Transverse colon (tissue), 4 donors: ENCODE results near the gene MPL. TPM values are rescaled to one million over a fixed set of nuclear protein-coding genes. Genes with fewer than 3 reads are reported as not detected.

ENCODE experiments used
- DNase-seq: peaks from one replicate; pipeline ENCODE4 v3.0.0-alpha.2; 2019
- H3K27ac ChIP-seq, 4 donors: fragments of 200-600 bp; sonication (generic); 2 replicates each; pipeline ENCODE4 v1.5.1; 2016 to 2018; ENCODE audit warnings: inconsistent platforms in 4 of 4
- H3K27me3 ChIP-seq: fragments of 200-600 bp; sonication (generic); 2 replicates; pipeline ENCODE4 v1.5.1; 2017; ENCODE audit warnings: inconsistent platforms
- H3K36me3 ChIP-seq, 4 donors: fragments of 200-600 bp; sonication (generic); 2 replicates each; pipeline ENCODE4 v1.5.1; 2017 to 2019; ENCODE audit warnings: inconsistent platforms in 4 of 4
- H3K4me1 ChIP-seq, 4 donors: fragments of 200-600 bp; sonication (generic); 2 replicates each; pipeline ENCODE4 v1.5.1; 2017 to 2020; ENCODE audit warnings: inconsistent platforms in 4 of 4
- H3K4me3 ChIP-seq, 4 donors: fragments of 200-600 bp; sonication (generic); 1 replicate in 1 of 4; 2 replicates in 3 of 4; pipeline versions ENCODE4 v1.5.1 to v1.6.1; 2017 to 2019; ENCODE audit warnings: inconsistent platforms in 4 of 4
- H3K9me3 ChIP-seq, 2 donors: fragments of 200-600 bp; sonication (generic); 2 replicates each; pipeline ENCODE4 v1.5.1; 2017 to 2019; ENCODE audit warnings: inconsistent platforms in 2 of 2
- CTCF ChIP-seq, 5 experiments: fragments of 200-600 bp in 3 of 5; fragments of 450-650 bp in 2 of 5; sonication (generic) in 3 of 5; IDR thresholded peaks; 1 replicate in 2 of 5; 2 replicates in 3 of 5; pipeline ENCODE4 v1.5.1; 2016 to 2017; ENCODE audit warnings: antibody characterized with exemption in 5 of 5, inconsistent platforms in 3 of 5, mild to moderate bottlenecking in 2 of 5, moderate library complexity in 1 of 5
- EP300 ChIP-seq: sonication (generic); formaldehyde crosslinking; IDR thresholded peaks from one replicate; pipeline ENCODE4 v1.6.1; 2017; ENCODE audit warnings: antibody characterized with exemption, low read depth
- POLR2A ChIP-seq: fragments of 450-650 bp; IDR thresholded peaks from one replicate; pipeline ENCODE4 v1.6.1; 2016; ENCODE audit warnings: antibody characterized with exemption, mild to moderate bottlenecking, moderate library complexity
- POLR2AphosphoS5 ChIP-seq, 3 donors: sonication (generic); formaldehyde crosslinking; IDR thresholded peaks; one replicate each; pipeline ENCODE4 v1.6.1; 2016; ENCODE audit warnings: antibody characterized with exemption in 3 of 3
- WGBS, 2 donors: methylation state at CpG; one replicate each; pipeline ENCODE4 v1.1.5; 2018; ENCODE audit warnings: low coverage in 1 of 2; 5-methylcytosine and 5-hydroxymethylcytosine counted together
- in situ Hi-C, 4 donors: fragments of 200-750 bp; cut with MboI; loops; one replicate each; pipeline versions ENCODE4 v1.15.0 to v1.15.1; 2017; ENCODE audit warnings: low sequenced_read_pairs in 3 of 4, low pct_ligation_motif_present in 1 of 4, low pct_unique_long_range_greater_than_20kb in 1 of 4
- intact Hi-C: fragments of 100-400 bp; cut with DNase I; formaldehyde crosslinking; loops from one replicate; pipeline ENCODE4 v1.15.1; 2023; ENCODE audit warnings: low total_unique reads
- total RNA-seq, 4 donors: library from RNA; depleted of rRNA; stranded (reverse); fragments of >200 nt; gene quantifications; one replicate each; pipeline ENCODE4 v1.1.0, GENCODE V29; 2016

The MPL gene
- total RNA-seq, 4 donors from 2014 or later, result 0.32 TPM; not detected in 3

DNA sequence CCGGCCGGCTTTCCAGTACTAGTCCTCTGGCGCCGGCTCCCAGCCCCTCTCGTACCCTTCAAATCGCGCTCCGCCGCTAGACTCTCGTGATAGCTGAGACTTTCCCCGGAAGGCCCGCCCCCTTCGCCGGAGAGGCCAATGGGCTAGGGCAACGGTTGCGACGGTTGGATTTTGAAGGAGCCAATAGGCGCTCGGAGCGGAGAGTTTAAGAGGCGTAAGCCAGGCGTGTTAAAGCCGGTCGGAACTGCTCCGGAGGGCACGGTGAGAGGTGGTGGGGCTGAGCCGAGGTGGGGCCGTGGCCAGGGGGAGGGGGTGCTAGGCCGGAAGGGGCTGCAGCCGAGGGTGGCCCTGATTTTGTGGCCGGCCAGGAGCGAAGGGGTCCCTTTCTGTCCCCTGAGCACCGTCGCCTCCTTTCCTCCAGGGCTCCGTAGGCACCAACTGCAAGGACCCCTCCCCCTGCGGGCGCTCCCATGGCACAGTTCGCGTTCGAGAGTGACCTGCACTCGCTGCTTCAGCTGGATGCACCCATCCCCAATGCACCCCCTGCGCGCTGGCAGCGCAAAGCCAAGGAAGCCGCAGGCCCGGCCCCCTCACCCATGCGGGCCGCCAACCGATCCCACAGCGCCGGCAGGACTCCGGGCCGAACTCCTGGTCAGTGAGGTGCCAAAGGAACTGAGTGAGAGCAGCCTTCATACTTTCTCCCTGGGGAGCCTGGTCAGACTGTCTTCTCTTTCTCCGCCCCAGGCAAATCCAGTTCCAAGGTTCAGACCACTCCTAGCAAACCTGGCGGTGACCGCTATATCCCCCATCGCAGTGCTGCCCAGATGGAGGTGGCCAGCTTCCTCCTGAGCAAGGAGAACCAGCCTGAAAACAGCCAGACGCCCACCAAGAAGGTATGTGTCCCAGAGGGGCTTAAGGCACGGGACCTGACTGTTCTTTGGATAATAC, 21.4 kb downstream of the MPL start, which contains the start of gene CDC20:
CDC20 (plus strand) TSS at position 236 of the 948 bp plus-strand sequence; CDS start at position 471, 235 bp downstream.
- H3K4me1 ChIP-seq, result peaks cover 4 to 34% (median 21%) of the 10 kb centered on the region in 4 donors
- TF ChIP-seq EP300 (no peak), POLR2AphosphoS5 (IDR thresholded peaks at IDR 0.05) (peak in 1 of 3 donors; percentile 44)
- peak within 1 kb of the TSS; percentile 23 to 63 (median 51) for H3K4me3 ChIP-seq
- H3K27ac ChIP-seq, result peak within 1 kb of the TSS; percentile 90 to 97 (median 92)
- intact Hi-C loops (no loop called here), in situ Hi-C loops (no loop called here)
- peaks cover 0 to 8% (median 3%) of the 10 kb centered on the region in 4 donors for H3K36me3 ChIP-seq
- peak; percentile 100 for DNase-seq
- H3K9me3 ChIP-seq, result no peaks in the 10 kb centered on the region
- 2% methylated on average over 55 of the region's 59 CpGs; no CpG with 5 or more reads in 1 of the 2 donors for WGBS, 2 donors
- no peaks in the 10 kb centered on the region for H3K27me3 ChIP-seq

GRCh38 chr1:43359696-43360095, 22.1 kb downstream of the MPL start:
- H3K27ac ChIP-seq, result peak overlapping the region in 3 of 4 donors; percentile 90 to 97 (median 93)
- in situ Hi-C loops (no loop called here), intact Hi-C loops (no loop called here)
- no peaks in the 10 kb centered on the region for H3K9me3 ChIP-seq
- TF ChIP-seq CTCF (IDR thresholded peaks at IDR 0.05), result no peak
- TF ChIP-seq POLR2AphosphoS5 (IDR thresholded peaks at IDR 0.05), result no peak
- no peak for TF ChIP-seq EP300
- no peak for TF ChIP-seq POLR2A
- 41 to 60% methylated on average over 2 to 11 of the region's 11 CpGs for WGBS, 2 donors
- H3K36me3 ChIP-seq, result peaks cover 0 to 12% (median 5%) of the 10 kb centered on the region in 4 donors
- no peak for DNase-seq
- no peaks in the 10 kb centered on the region for H3K27me3 ChIP-seq
- peaks cover 4 to 34% (median 21%) of the 10 kb centered on the region in 4 donors for H3K4me1 ChIP-seq
- H3K4me3 ChIP-seq, result peak overlapping the region in 2 of 4 donors; percentile 44 to 63

GRCh38 chr1:43360616-43361015, 23.0 kb downstream of the MPL start:
- intact Hi-C loops (no loop called here), in situ Hi-C loops (no loop called here)
- Histone ChIP-seq H3K4me1 (peaks cover 4 to 43% (median 25%) of the 10 kb centered on the region in 4 donors), H3K27ac (no peak overlapping the region), H3K9me3 (no peaks in the 10 kb centered on the region), H3K4me3 (no peak overlapping the region), H3K36me3 (peaks cover 0 to 14% (median 6%) of the 10 kb centered on the region in 4 donors), H3K27me3 (no peaks in the 10 kb centered on the region)
- TF ChIP-seq POLR2A, result no peak
- TF ChIP-seq POLR2AphosphoS5 (IDR thresholded peaks at IDR 0.05), result no peak
- no peak for TF ChIP-seq CTCF (IDR thresholded peaks at IDR 0.05)
- no peak for TF ChIP-seq EP300
- DNase-seq, result no peak
- WGBS, 2 donors, result 60 to 63% methylated on average over 1 to 4 of the region's 4 CpGs

DNA sequence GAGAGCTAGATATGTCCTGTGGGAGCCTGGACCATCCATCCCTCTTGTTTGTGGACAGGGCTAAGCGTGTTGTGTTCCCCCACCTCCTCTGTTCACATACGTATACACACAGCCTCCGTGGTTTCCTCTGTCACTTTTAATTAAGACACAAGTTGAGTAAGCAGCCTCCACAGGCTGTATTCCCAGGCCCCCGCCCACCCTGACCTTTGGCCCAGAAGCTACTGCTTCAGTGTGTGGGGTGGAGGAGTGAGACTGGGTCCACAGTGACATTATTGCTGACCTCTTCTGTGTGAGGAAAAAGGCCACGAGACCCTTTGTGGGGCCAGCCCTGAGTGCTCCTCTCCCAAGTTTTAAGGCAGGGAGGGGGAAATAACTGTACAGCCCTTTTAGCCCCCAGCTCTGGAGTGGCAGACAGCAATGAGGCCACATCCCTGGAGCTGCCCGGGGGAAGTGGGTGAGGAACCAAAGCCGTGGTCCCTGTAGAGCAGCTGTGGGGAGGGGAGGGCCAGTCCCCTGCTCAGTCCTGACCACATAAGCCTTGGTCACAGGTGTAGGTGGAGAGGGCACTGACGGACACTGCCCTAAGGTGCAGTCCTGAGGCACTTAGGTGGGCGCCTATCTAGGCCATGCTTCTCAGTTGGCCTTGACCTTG, 25.8 kb downstream of the MPL start:
- 61 to 64% methylated on average over 4 to 9 of the region's 9 CpGs for WGBS, 2 donors
- Histone ChIP-seq H3K27ac (peak overlapping the region in 3 of 4 donors; percentile 5 to 19 (median 18)), H3K27me3 (no peaks in the 10 kb centered on the region), H3K4me3 (no peak overlapping the region), H3K9me3 (no peaks in the 10 kb centered on the region), H3K4me1 (peaks cover 9 to 50% (median 34%) of the 10 kb centered on the region in 4 donors), H3K36me3 (peaks cover 0 to 14% (median 6%) of the 10 kb centered on the region in 4 donors)
- TF ChIP-seq POLR2AphosphoS5 (IDR thresholded peaks at IDR 0.05) (no peak), POLR2A (no peak), EP300 (no peak), CTCF (IDR thresholded peaks at IDR 0.05) (no peak)
- peak; percentile 50 for DNase-seq
- in situ Hi-C loops (no loop called here), intact Hi-C loops (no loop called here)
